Activated CD4-positive, alpha-beta T cell treated with anti-CD3 and anti-CD28 coated beads, Interleukin-2, Interleukin-6, amounts not matched to agents 100 ng/mL and 50 ng/mL, durations not matched to agents 16 hours and 8 hours (primary cell): ENCODE results near the gene ALS2.
A peak's percentile ranks its signal among the peaks of the same experiment; 100 is the strongest.
"Not testable (repeated sequence)": the region's sequence is repeated elsewhere in the genome, so short reads cannot be mapped to it uniquely, and the experiment has no call there.

ENCODE experiments used
- DNase-seq: peaks from one replicate; pipeline ENCODE4 v3.0.0-alpha.2; 2020

The ALS2 gene

GRCh38 chr2:201793631-201794030, 12.9 kb upstream of the ALS2 start:
- no peak for DNase-seq

- DNase-seq: no peak
These were observed 10.3 kb upstream of the ALS2 start for GRCh38 chr2:201790989-201791388.

- DNase-seq: no peak
These were observed 9.6 kb upstream of the ALS2 start for GRCh38 chr2:201790291-201790690.

GRCh38 chr2:201789395-201789794, 8.7 kb upstream of the ALS2 start:
- DNase-seq: no peak

GRCh38 chr2:201788371-201788770, 7.6 kb upstream of the ALS2 start:
- no peak for DNase-seq

- no peak for DNase-seq
These were observed 5.7 kb upstream of the ALS2 start for GRCh38 chr2:201786471-201786870.

GRCh38 chr2:201785135-201785534, 4.4 kb upstream of the ALS2 start:
- DNase-seq: no peak

GRCh38 chr2:201784563-201784962, 3.8 kb upstream of the ALS2 start:
- DNase-seq: no peak

GRCh38 chr2:201781557-201782051, 871 bp upstream of the ALS2 start:
- peak; percentile 13 for DNase-seq

- peak; percentile 7 for DNase-seq
These were observed 646 bp downstream of the ALS2 start for GRCh38 chr2:201779901-201780673.

- no peak for DNase-seq
These were observed 2.9 kb downstream of the ALS2 start for GRCh38 chr2:201777869-201778268.

- DNase-seq: no peak
These were observed 3.7 kb downstream of the ALS2 start for GRCh38 chr2:201777043-201777442.

- no peak for DNase-seq
These were observed 5.4 kb downstream of the ALS2 start for GRCh38 chr2:201775326-201775725.

- DNase-seq: no peak
These were observed 6.2 kb downstream of the ALS2 start for GRCh38 chr2:201774546-201774945.

- DNase-seq: no peak
These were observed 6.7 kb downstream of the ALS2 start for GRCh38 chr2:201773990-201774389.

GRCh38 chr2:201769666-201770373, 10.9 kb downstream of the ALS2 start:
- DNase-seq: no peak

- DNase-seq: no peak
These were observed 11.8 kb downstream of the ALS2 start for GRCh38 chr2:201768918-201769317.

- no peak for DNase-seq
These were observed 14.9 kb downstream of the ALS2 start for GRCh38 chr2:201765799-201766198.

- DNase-seq: not testable (repeated sequence)
These were observed 16.3 kb downstream of the ALS2 start for GRCh38 chr2:201764469-201764868.

- DNase-seq: no peak
These were observed 19.6 kb downstream of the ALS2 start for GRCh38 chr2:201761101-201761500.

GRCh38 chr2:201759567-201759966, 21.2 kb downstream of the ALS2 start:
- no peak for DNase-seq

- no peak for DNase-seq
These were observed 21.9 kb downstream of the ALS2 start for GRCh38 chr2:201758873-201759272.

GRCh38 chr2:201758234-201758633, 22.5 kb downstream of the ALS2 start:
- DNase-seq: no peak

- no peak for DNase-seq
These were observed 25.9 kb downstream of the ALS2 start for GRCh38 chr2:201754717-201755415.
